GM18868 (cell line): ENCODE results near the gene KIF3B.
"Not testable (repeated sequence)": the region's sequence is repeated elsewhere in the genome, so short reads cannot be mapped to it uniquely, and the experiment has no call there.

Experiments
- ATAC-seq: cut with Tn5 transposase; IDR thresholded peaks from one replicate; pipeline ENCODE4 v1.9.1; 2021; ENCODE audit warnings: mild to moderate bottlenecking, moderate library complexity; ENCODE audit not compliant: unreplicated experiment

The KIF3B gene

GRCh38 chr20:32291166-32291565, 13.7 kb downstream of the KIF3B start:
- ATAC-seq, result no peak

GRCh38 chr20:32292548-32292947, 15.1 kb downstream of the KIF3B start:
- ATAC-seq, result no peak

DNA sequence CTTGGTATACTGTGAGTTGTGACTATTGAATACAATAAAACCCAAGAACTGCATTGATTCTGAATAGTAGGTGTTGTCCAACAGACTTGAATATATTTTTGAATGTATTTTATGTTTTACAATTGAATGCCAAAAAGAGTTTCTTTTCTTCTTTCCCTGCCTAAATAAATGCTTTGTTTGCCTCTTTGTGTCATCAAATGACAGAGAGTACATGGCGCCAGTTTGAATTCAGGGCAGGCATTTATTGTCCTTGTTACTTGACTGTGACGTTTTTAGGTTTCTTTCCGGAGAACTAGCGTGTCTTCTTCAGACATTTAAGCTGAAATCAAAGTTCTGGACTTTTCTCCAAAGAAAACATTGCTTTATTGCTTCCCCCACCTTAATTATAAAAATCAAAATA, 16.6 kb downstream of the KIF3B start:
- no peak for ATAC-seq

GRCh38 chr20:32296412-32296811, 19.0 kb downstream of the KIF3B start:
- ATAC-seq, result no peak

- no peak for ATAC-seq
Measured at GRCh38 chr20:32296819-32297420, 19.5 kb downstream of the KIF3B start.

DNA sequence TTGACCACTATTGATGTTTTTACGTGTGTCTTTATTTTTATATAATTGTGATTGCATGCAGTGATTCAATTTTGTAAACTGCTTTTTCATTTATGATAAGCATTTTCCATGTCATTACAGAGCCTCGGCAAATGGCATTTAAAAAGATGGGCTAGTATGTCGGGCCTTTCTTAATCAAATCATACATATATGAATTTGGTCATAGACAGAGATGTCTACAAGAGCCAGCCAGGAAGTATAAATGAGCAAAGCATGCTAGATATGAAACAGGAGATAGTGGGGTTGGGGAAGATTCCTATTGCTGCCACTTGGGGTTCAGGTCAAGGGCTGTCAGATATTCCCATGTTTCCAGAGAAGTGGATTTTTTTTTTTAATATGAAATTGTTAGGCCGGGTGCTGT, 20.0 kb downstream of the KIF3B start:
- ATAC-seq, result no peak

GRCh38 chr20:32300647-32301046, 23.2 kb downstream of the KIF3B start:
- ATAC-seq, result no peak

DNA sequence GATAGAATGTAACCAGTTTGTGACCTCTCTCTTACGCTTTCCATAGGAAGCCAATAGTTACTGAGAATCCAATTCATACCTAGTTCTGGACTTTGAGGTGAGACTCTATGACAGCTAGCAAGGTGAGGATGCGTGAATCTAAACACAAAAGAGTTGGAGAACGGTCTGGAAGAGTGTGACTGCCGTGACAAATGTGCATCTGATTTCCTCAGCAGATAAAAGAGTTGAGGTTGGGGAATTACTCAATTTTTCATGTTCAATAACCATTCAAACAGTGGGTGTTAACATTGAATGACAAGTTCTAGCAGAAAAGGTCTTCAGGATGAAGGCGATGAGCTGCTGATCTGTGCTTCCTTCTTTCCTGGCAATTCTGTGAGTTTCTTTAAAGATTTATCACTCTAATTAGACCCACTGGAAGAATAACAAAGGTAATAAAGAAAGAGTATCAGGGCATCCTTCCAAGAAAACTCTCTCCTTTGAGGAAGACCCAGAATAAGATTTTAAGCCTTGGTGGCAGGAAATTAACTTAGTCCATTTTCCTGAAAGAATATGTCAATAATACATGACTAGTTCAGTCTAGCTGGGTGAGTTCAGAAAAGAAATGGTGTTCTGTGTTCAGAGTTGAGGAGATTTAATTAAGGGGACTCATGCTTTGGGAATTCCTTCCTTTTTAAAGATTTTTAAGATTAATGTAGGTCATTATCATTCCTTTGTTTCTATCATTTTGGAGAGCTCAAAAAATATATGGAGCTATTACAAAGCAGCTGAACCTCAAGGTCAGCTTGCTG, 24.5 kb downstream of the KIF3B start:
- no peak for ATAC-seq

GRCh38 chr20:32302507-32302872, 25.0 kb downstream of the KIF3B start:
- no peak for ATAC-seq

DNA sequence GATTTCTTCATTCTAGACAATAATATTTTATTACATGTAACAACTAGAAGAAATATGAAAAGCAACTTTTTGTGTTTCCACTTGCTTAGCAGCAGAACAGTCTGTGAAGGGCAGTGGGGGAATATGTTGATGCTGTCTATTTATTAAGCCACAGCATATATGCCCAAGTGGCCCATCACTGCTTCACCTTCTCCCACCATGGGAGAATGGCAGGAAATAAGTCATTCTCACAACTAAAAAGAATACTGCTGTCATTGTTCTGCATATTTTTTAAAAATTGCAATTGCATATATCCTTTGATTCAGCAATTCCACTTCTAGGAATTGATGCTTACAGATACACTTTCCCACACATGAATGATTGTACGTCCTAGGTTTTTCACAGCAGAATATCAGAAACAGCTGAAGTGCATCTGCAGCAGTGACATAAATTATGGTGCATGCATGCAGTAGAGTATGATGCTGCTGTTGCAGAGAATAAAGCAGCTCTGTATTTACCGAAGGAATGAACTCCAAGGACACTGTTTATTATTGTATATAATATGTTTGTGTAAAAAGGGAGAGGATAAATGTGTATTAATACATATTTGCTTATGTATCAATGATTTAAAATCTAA, 26.8 kb downstream of the KIF3B start:
- no peak for ATAC-seq

DNA sequence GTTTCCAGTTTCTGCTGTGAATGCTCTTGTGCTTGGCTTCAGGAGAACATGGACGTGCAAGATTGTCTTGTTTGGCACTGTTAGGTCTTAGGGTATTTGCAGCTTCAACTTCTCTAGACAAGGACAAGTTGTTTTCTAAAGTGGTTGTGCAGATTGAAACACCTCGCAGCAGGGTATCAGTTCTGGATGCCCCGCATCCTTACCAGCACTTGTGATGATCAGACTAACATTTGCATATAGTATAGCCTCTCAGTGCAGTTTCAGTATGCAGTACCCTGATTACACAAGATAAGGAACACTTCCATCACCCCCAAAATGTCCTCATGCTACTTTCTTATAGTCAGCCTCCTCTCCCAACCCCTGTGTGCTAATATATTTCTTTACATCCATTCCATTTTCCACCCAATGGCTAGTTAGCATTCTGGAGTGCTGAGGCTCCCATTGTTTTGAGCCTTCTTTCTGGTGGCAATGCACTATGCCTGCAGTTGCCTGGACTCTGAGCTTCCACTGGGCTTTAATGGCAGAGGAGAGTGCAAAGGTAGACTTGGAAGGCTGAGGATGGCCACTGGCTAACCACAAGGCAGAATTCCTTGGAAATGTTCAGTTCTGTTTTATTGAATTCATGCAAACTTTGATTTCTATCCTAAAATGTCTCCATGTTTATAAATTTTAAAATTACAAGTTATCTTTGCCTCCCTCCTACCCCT, 35.4 kb downstream of the KIF3B start:
- no peak for ATAC-seq

GRCh38 chr20:32314768-32315167, 37.3 kb downstream of the KIF3B start:
- ATAC-seq, result no peak

GRCh38 chr20:32315399-32315798, 37.9 kb downstream of the KIF3B start:
- no peak for ATAC-seq

GRCh38 chr20:32315891-32316290, 38.4 kb downstream of the KIF3B start:
- ATAC-seq, result no peak

DNA sequence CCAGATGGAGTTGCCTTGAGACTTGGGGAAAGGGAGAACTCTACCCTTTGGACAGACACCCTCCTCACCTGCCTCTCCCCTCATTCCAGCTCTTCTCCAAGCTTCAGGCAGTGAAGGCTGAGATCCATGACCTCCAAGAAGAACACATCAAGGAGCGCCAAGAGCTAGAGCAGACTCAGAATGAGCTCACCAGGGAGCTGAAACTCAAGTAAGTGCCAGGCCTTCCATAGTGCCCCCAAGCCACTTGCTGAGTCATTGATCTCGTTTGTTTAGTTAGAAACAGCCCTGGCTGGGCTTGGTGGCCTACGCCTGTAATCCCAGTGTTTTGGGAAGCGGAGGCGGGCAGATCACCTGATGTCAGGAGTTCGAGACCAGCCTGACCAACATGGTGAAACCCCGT, 39.2 kb downstream of the KIF3B start:
- ATAC-seq, result no peak

- ATAC-seq, result no peak
Measured at GRCh38 chr20:32319100-32319499, 41.6 kb downstream of the KIF3B start.

DNA sequence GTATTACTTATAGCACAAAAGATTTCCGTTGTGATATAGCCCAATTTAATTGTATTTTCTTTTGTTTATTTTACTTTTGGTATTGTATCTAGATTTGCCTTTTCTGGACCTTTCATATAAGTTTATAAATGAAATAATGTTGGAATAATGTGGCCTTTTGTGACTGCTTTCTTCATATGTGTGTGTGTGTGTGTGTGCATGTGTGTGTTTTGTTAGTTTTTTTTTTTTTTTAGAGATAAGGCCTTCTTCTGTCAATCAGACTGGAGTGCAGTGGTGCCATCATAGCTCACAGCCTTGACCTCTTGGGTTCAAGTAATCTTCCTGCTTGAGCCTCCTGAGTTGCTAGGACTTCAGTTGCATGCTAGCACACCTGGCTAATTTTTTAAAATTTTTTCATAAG, 42.9 kb downstream of the KIF3B start:
- no peak for ATAC-seq

DNA sequence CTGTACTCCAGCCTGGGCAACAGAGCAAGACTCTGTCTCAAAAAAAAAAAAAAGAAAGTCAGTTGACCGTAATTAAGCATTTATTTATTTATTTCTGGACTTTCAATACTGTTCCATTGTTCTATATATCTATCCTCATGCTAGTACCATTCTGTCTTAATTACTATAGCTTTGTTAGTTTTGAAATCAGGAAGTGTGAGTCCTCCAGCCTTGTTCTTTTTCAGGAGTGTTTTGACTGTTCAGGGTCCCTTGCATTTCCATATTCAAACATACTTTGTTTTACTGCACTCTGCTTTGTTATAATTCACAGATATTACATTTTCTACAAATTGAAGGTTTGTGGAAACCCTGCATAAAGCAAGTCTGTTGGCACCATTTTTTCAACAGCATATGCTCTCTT, 43.9 kb downstream of the KIF3B start:
- ATAC-seq, result no peak

DNA sequence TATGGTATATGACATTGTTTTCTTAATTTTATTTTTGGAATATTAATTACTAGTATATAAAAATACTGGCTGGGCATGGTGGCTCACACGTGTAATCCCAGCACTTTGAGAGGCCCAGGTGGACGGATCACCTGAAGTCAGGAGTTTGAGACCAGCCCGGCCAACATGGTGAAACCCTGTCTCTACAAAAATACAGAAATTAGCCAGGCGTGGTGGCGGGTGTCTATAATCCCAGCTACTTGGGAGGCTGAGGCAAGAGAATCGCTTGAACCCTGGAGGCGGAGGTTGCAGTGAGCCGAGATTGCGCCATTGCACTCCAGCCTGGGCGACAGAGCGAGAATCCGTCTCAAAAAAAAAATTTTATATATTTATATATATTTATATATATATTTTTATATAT, 44.8 kb downstream of the KIF3B start:
- not testable (repeated sequence) for ATAC-seq

- not testable (repeated sequence) for ATAC-seq
Measured at GRCh38 chr20:32323761-32324160, 46.3 kb downstream of the KIF3B start.

GRCh38 chr20:32325706-32326503, 48.5 kb downstream of the KIF3B start:
- ATAC-seq, result no peak
